H9 (cell line): ENCODE data around the gene TM9SF3. TPM values are rescaled to one million over a fixed set of nuclear protein-coding genes. Genes with fewer than 3 reads are reported as not detected.

Experiments
- DNase-seq: peaks from one replicate; pipeline ENCODE4 v3.0.0-alpha.2; 2017
- H2AFZ ChIP-seq: one replicate; pipeline ENCODE4 v1.6.1; 2013; ENCODE audit warnings: mild to moderate bottlenecking, low read length, control low read depth, moderate library complexity
- H2AK5ac ChIP-seq: 2 replicates; pipeline ENCODE4 v1.6.1; 2013; ENCODE audit warnings: low read length, control low read depth, mixed read lengths; ENCODE audit not compliant: insufficient read length
- H2BK120ac ChIP-seq: one replicate; pipeline ENCODE4 v1.6.1; 2013; ENCODE audit warnings: low read depth, mild to moderate bottlenecking, low read length, control low read depth, inconsistent platforms; ENCODE audit not compliant: poor library complexity, severe bottlenecking
- H2BK12ac ChIP-seq: 2 replicates; pipeline ENCODE4 v1.6.1; 2013; ENCODE audit warnings: low read length, control low read depth, mixed read lengths, low read depth; ENCODE audit not compliant: insufficient read length
- H2BK15ac ChIP-seq: 2 replicates; pipeline ENCODE4 v1.6.1; 2013; ENCODE audit warnings: low read depth, low read length, control low read depth
- H2BK20ac ChIP-seq: one replicate; pipeline ENCODE4 v1.6.1; 2013; ENCODE audit warnings: low read depth, mild to moderate bottlenecking, low read length, control low read depth, inconsistent platforms; ENCODE audit not compliant: poor library complexity, severe bottlenecking
- H2BK5ac ChIP-seq: 2 replicates; pipeline ENCODE4 v1.6.1; 2013; ENCODE audit warnings: low read length, control low read depth, mixed read lengths; ENCODE audit not compliant: insufficient read length
- H3K14ac ChIP-seq: 2 replicates; pipeline ENCODE4 v1.6.1; 2013; ENCODE audit warnings: low read length, control low read depth; ENCODE audit not compliant: insufficient read depth
- H3K18ac ChIP-seq: 2 replicates; pipeline ENCODE4 v1.6.1; 2013; ENCODE audit warnings: low read depth, mild to moderate bottlenecking, mixed read lengths, low read length, control low read depth; ENCODE audit not compliant: insufficient read length
- H3K23ac ChIP-seq: 2 replicates; pipeline ENCODE4 v1.6.1; 2013; ENCODE audit warnings: low read length, control low read depth, mixed read lengths, low read depth; ENCODE audit not compliant: insufficient read length
- H3K23me2 ChIP-seq: 2 replicates; pipeline ENCODE4 v1.6.1; 2013; ENCODE audit warnings: low read depth, mild to moderate bottlenecking, mixed read lengths, low read length, control low read depth; ENCODE audit not compliant: insufficient read length, poor library complexity, severe bottlenecking
- H3K27ac ChIP-seq: 2 replicates; pipeline ENCODE4 v1.5.1; 2013; ENCODE audit warnings: low read length, control low read depth, mixed read lengths, low read depth; ENCODE audit not compliant: insufficient read length
- H3K27me3 ChIP-seq: 2 replicates; pipeline ENCODE4 v1.6.1; 2013; ENCODE audit warnings: low read length, control low read depth, inconsistent platforms; ENCODE audit not compliant: insufficient read depth
- H3K4ac ChIP-seq: 2 replicates; pipeline ENCODE4 v1.6.1; 2013; ENCODE audit warnings: low read depth, mild to moderate bottlenecking, control low read depth, inconsistent platforms, low read length, moderate library complexity
- H3K4me1 ChIP-seq: 2 replicates; pipeline ENCODE4 v1.6.1; 2013; ENCODE audit warnings: low read length, control low read depth, inconsistent platforms; ENCODE audit not compliant: insufficient read depth
- H3K4me2 ChIP-seq: 2 replicates; pipeline ENCODE4 v1.6.1; 2013; ENCODE audit warnings: low read length, control low read depth, mixed read lengths; ENCODE audit not compliant: insufficient read length, insufficient read depth
- H3K56ac ChIP-seq: 2 replicates; pipeline ENCODE4 v1.6.1; 2013; ENCODE audit warnings: low read depth, mild to moderate bottlenecking, mixed read lengths, low read length, control low read depth; ENCODE audit not compliant: insufficient read length
- H3K79me1 ChIP-seq: 2 replicates; pipeline ENCODE4 v1.6.1; 2013; ENCODE audit warnings: low read depth, mild to moderate bottlenecking, moderate library complexity, low read length, control low read depth, inconsistent platforms; ENCODE audit not compliant: insufficient read depth, poor library complexity, severe bottlenecking
- H3K79me2 ChIP-seq: 2 replicates; pipeline ENCODE4 v1.6.1; 2013; ENCODE audit warnings: low read length, control low read depth, inconsistent platforms; ENCODE audit not compliant: insufficient read depth
- H3K9ac ChIP-seq: 2 replicates; pipeline ENCODE4 v1.6.1; 2013; ENCODE audit warnings: low read length, control low read depth, mixed read lengths; ENCODE audit not compliant: insufficient read length; ENCODE audit errors: extremely low read depth
- H3K9me3 ChIP-seq: one replicate; pipeline ENCODE4 v1.6.1; 2013; ENCODE audit warnings: low read depth, low read length, inconsistent platforms; ENCODE audit not compliant: control insufficient read depth
- H3T11ph ChIP-seq: one replicate; pipeline ENCODE4 v1.6.1; 2013; ENCODE audit warnings: mild to moderate bottlenecking, low read length, control low read depth, inconsistent platforms
- H4K20me1 ChIP-seq: one replicate; pipeline ENCODE4 v1.6.1; 2013; ENCODE audit not compliant: control insufficient read depth, insufficient read length, insufficient read depth
- H4K5ac ChIP-seq: 2 replicates; pipeline ENCODE4 v1.6.1; 2013; ENCODE audit warnings: low read depth, mild to moderate bottlenecking, mixed read lengths, low read length, control low read depth; ENCODE audit not compliant: insufficient read length
- H4K8ac ChIP-seq: replicated peaks from 2 replicates; pipeline ENCODE4 v1.6.1; 2013; ENCODE audit warnings: low read length, control low read depth, mixed read lengths, low read depth; ENCODE audit not compliant: insufficient read length
- H4K91ac ChIP-seq: 2 replicates; pipeline ENCODE4 v1.6.1; 2013; ENCODE audit warnings: low read depth, mild to moderate bottlenecking, moderate library complexity, mixed read lengths, low read length, control low read depth; ENCODE audit not compliant: insufficient read length
- H3K27ac Mint-ChIP-seq, 3 experiments: 2 replicates in 2 of 3; 3 replicates in 1 of 3; pipeline ENCODE4 v1.8.0; 2020 to 2021; ENCODE audit warnings: mixed read lengths in 3 of 3, mild to moderate bottlenecking in 1 of 3, moderate library complexity in 1 of 3
- H3K27me3 Mint-ChIP-seq: 2 replicates; pipeline ENCODE4 v1.8.0; 2021; ENCODE audit warnings: low read depth, mild to moderate bottlenecking, moderate library complexity, mixed read lengths
- H3K36me3 Mint-ChIP-seq, 3 experiments: 2 replicates in 2 of 3; 3 replicates in 1 of 3; pipeline ENCODE4 v1.8.0; 2020 to 2021; ENCODE audit warnings: low read depth in 3 of 3, mixed read lengths in 3 of 3; ENCODE audit not compliant: insufficient read depth in 1 of 3
- H3K4me1 Mint-ChIP-seq, 2 experiments: 2 replicates each; pipeline ENCODE4 v1.8.0; 2020; ENCODE audit warnings: mixed read lengths in 2 of 2
- H3K4me3 Mint-ChIP-seq, 2 experiments: 2 replicates in 1 of 2; 3 replicates in 1 of 2; pipeline ENCODE4 v1.8.0; 2020 to 2021; ENCODE audit warnings: mild to moderate bottlenecking in 2 of 2, mixed read lengths in 2 of 2, moderate library complexity in 1 of 2
- H3K9me3 Mint-ChIP-seq, 2 experiments: 2 replicates in 1 of 2; 3 replicates in 1 of 2; pipeline ENCODE4 v1.8.0; 2020; ENCODE audit warnings: mild to moderate bottlenecking in 2 of 2, mixed read lengths in 2 of 2, moderate library complexity in 1 of 2
- CTCF ChIP-seq: fragments of 200-600 bp; sonication (generic); conservative IDR thresholded peaks from 3 replicates; pipeline ENCODE4 v1.8.0; 2021; ENCODE audit warnings: antibody characterized with exemption, mild to moderate bottlenecking
- WGBS: extraction: QIAGEN DNeasy Blood & Tissue Kit; methylation state at CpG from one replicate; pipeline ENCODE4 v1.1.7; 2013; ENCODE audit warnings: missing lambda C conversion rate, low lambda C conversion rate, mixed read lengths; ENCODE audit not compliant: insufficient read length; ENCODE audit errors: extremely low coverage; 5-methylcytosine and 5-hydroxymethylcytosine counted together
- total RNA-seq: library from RNA; stranded (reverse); gene quantifications from 2 replicates; pipeline ENCODE4 v1.2.1, GENCODE V29; 2021

TM9SF3 gene
- total RNA-seq, 1 experiment from 2014 or later, result 120 TPM

- H3T11ph ChIP-seq, result no peak overlapping the region
- no peaks in the 10 kb centered on the region for H4K20me1 ChIP-seq
- H3K9me3 ChIP-seq, result no peaks in the 10 kb centered on the region
- no peaks in the 10 kb centered on the region for H3K36me3 Mint-ChIP-seq
- no CpG with 5 or more reads among the region's 4 CpGs for WGBS
- H3K27ac ChIP-seq, result no peak overlapping the region
- no peak overlapping the region for H3K4me2 ChIP-seq
- no peaks in the 10 kb centered on the region for H3K79me1 ChIP-seq
- no peak overlapping the region for H4K91ac ChIP-seq
- H3K9me3 Mint-ChIP-seq, result no peaks in the 10 kb centered on the region
- H3K56ac ChIP-seq, result no peak overlapping the region
- no peaks in the 10 kb centered on the region for H3K23me2 ChIP-seq
- H2BK12ac ChIP-seq, result no peak overlapping the region
- no peaks in the 10 kb centered on the region for H3K4me1 ChIP-seq
- H3K23ac ChIP-seq, result no peak overlapping the region
- H3K9ac ChIP-seq, result no peak overlapping the region
- peaks cover 13% of the 10 kb centered on the region for H3K27me3 Mint-ChIP-seq
- no peak overlapping the region for H2BK15ac ChIP-seq
- H2BK5ac ChIP-seq, result no peak overlapping the region
- H3K27ac Mint-ChIP-seq, result no peak overlapping the region; a peak in 1 of 7 replicates
- no peak overlapping the region for H4K8ac ChIP-seq
- H3K4me1 Mint-ChIP-seq, result peaks cover 5 to 21% of the 10 kb centered on the region in 2 experiments; a peak in 3 of 4 replicates
- H3K27me3 ChIP-seq, result no peaks in the 10 kb centered on the region
- H3K79me2 ChIP-seq, result no peaks in the 10 kb centered on the region
- DNase-seq, result no peak
- no peak overlapping the region for H2AFZ ChIP-seq
- no peak overlapping the region for H2AK5ac ChIP-seq
- H3K14ac ChIP-seq, result no peak overlapping the region
- no peak overlapping the region for H2BK20ac ChIP-seq
- no peak overlapping the region for H2BK120ac ChIP-seq
- H3K4ac ChIP-seq, result no peak overlapping the region
- no peak overlapping the region for H3K18ac ChIP-seq
- peak overlapping the region in 1 of 2 experiments; percentile 19; a peak in 1 of 5 replicates for H3K4me3 Mint-ChIP-seq
- no peak overlapping the region for H4K5ac ChIP-seq
- no peak for TF ChIP-seq CTCF
Measured at GRCh38 chr10:96501985-96502384, 84.8 kb downstream of the TM9SF3 start.
